ENCODE data around the gene PRC1. TPM values are rescaled to one million over a fixed set of nuclear protein-coding genes. Genes with fewer than 3 reads are reported as not detected.
"Not testable (repeated sequence)": the region's sequence is repeated elsewhere in the genome, so short reads cannot be mapped to it uniquely, and the experiment has no call there.

PRC1 gene
- total RNA-seq, 2 experiments from 2014 or later, result 90.4 to 93.0 TPM

GRCh38 chr15:90945091-90945490, 49.2 kb downstream of the PRC1 start:
- ChIA-PET CTCF (interaction anchor here (0.6 to 0.9 kb wide), 2 partner anchors 9 to 12 kb away, joined by 3 read pairs; partner anchors contain the start of gene RCCD1), POLR2A (interaction anchor here (0.7 kb wide), 1 partner anchor 843 kb away, joined by 4 read pairs; the partner anchor contains the start of gene IDH2)

- POLR2A ChIA-PET, result interaction anchor here (0.6 to 1.1 kb wide), 4 partner anchors 11 to 711 kb away, joined by 3 read pairs; no protein-coding TSS in a partner anchor
- CTCF ChIA-PET, result interaction anchor here (1.0 to 2.0 kb wide), 2 partner anchors 12 to 14 kb away, joined by 4 to 7 read pairs; partner anchors contain the start of gene RCCD1
Measured at GRCh38 chr15:90942354-90943120, 51.8 kb downstream of the PRC1 start.

DNA sequence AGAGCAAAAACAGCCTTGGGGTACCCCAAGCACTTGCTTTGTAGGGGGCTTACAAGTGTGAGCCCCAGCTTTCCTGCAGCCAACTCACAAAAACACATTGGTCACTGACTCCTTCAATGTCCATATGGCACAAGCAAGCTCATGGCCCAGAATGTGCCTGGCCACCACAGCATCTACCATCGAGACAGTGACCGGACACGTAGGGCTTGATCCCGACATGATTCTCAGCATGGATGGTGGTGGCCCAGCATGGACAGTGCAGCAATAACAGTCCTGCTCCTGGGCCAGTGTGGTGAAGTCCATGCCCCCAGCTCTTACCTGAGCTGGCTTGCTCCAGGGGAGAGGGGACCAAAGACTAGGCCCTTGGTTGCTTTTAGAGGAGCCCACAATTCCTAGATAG, 53.3 kb downstream of the PRC1 start:
- ChIA-PET POLR2A (no interaction called here), CTCF (no interaction called here)

- ChIA-PET POLR2A (no interaction called here), CTCF (interaction anchor here (1.3 to 1.4 kb wide), 2 partner anchors 15 to 17 kb away, joined by 3 to 7 read pairs; partner anchors contain the start of gene RCCD1)
Measured at GRCh38 chr15:90939756-90940155, 54.6 kb downstream of the PRC1 start.

- ChIA-PET POLR2A (no interaction called here), CTCF (interaction anchor here (0.8 to 1.4 kb wide), 3 partner anchors 17 to 84 kb away, joined by 3 read pairs; partner anchors contain the start of genes MAN2A2 and VPS33B)
Measured at GRCh38 chr15:90938261-90938660, 56.1 kb downstream of the PRC1 start.

GRCh38 chr15:90936823-90937222, 57.5 kb downstream of the PRC1 start:
- ChIA-PET CTCF (interaction anchor here (3.6 kb wide), 1 partner anchor 20 kb away, joined by 40 read pairs; the partner anchor contains the start of gene RCCD1), POLR2A (no interaction called here)

- POLR2A ChIA-PET, result interaction anchor here (0.6 to 1.9 kb wide), 8 partner anchors 14 to 1896 kb away, joined by 3 to 12 read pairs (median 6); partner anchors contain the start of genes MAN2A2 and RCCD1
- CTCF ChIA-PET, result interaction anchor here (0.6 to 7.7 kb wide), 12 partner anchors 9 to 349 kb away, joined by 3 to 136 read pairs (median 4); partner anchors contain the start of genes MAN2A2 and RCCD1
Measured at GRCh38 chr15:90934949-90935751, 59.2 kb downstream of the PRC1 start, which contains the start of gene UNC45A. UNC45A (plus strand) TSS chr15:90935285; CDS start chr15:90935325, 40 bp downstream.

DNA sequence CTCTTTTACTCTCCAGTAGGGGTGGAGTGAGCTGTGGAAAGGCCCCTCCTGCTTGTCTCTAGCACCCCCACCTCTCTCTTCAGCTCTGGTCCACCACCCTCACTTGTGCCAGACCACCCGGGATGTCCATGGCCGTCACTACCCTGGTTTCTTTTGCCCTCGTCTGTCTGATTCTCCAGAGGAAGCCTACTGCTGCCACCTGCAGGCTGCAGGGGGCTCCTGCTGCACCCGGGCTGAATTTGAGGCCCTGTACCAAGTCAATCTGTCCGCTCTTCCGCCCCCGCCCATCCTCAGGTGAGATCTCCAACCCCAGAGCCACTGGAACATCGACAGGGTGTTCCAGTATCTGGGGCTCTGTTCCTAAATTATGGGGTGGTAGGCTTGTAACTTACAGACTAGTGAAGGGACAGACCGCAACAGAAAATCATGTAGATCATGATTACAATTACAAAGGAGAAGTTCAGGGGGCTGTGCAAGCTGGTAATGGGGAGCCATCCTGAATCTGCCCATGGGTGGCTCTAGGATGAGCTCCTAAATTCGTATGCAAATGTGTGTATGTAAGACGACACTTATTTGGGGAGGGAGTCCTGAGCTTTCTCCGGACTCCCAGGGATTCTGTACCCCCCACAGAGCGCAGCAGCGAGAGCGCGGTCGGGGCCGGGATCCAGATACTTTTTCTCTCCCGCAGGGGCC, 59.9 kb downstream of the PRC1 start:
- CTCF ChIA-PET, result interaction anchor here (0.6 to 7.7 kb wide), 16 partner anchors 9 to 615 kb away, joined by 3 to 136 read pairs (median 4); partner anchors contain the start of genes MAN2A2 and RCCD1
- POLR2A ChIA-PET, result interaction anchor here (1.2 to 1.9 kb wide), 5 partner anchors 15 to 63 kb away, joined by 3 to 12 read pairs (median 5); partner anchors contain the start of genes MAN2A2 and RCCD1

GRCh38 chr15:90933301-90933700, 61.0 kb downstream of the PRC1 start:
- ChIA-PET POLR2A (interaction anchor here (0.7 to 5.5 kb wide), 5 partner anchors 22 to 273 kb away, joined by 3 to 42 read pairs (median 3); partner anchors contain the start of genes MAN2A2 and RCCD1), CTCF (interaction anchor here (0.5 to 7.7 kb wide), 18 partner anchors 11 to 423 kb away, joined by 3 to 136 read pairs (median 5); partner anchors contain the start of genes MAN2A2 and RCCD1)

- POLR2A ChIA-PET, result interaction anchor here (0.7 to 5.5 kb wide), 9 partner anchors 22 to 272 kb away, joined by 3 to 42 read pairs (median 4); partner anchors contain the start of genes BLM, MAN2A2 and RCCD1
- CTCF ChIA-PET, result interaction anchor here (0.5 to 7.7 kb wide), 22 partner anchors 10 to 454 kb away, joined by 3 to 136 read pairs (median 5); partner anchors contain the start of genes BLM, MAN2A2 and RCCD1
Measured at GRCh38 chr15:90932660-90932991, 61.7 kb downstream of the PRC1 start.

- ChIA-PET POLR2A (interaction anchor here (0.7 to 5.5 kb wide), 9 partner anchors 23 to 215 kb away, joined by 3 to 42 read pairs (median 4); partner anchors contain the start of genes BLM, MAN2A2 and RCCD1), CTCF (interaction anchor here (0.5 to 7.7 kb wide), 21 partner anchors 10 to 1042 kb away, joined by 3 to 136 read pairs (median 5); partner anchors contain the start of genes BLM, MAN2A2 and RCCD1)
Measured at GRCh38 chr15:90931828-90932659, 62.3 kb downstream of the PRC1 start, which contains the start of gene HDDC3. HDDC3 (minus strand) TSS chr15:90932549; CDS start chr15:90932540, 9 bp downstream.

- ChIA-PET POLR2A (interaction anchor here (0.5 to 5.5 kb wide), 5 partner anchors 23 to 275 kb away, joined by 3 to 42 read pairs (median 6); partner anchors contain the start of genes MAN2A2 and RCCD1), CTCF (interaction anchor here (0.5 to 7.7 kb wide), 15 partner anchors 9 to 1042 kb away, joined by 3 to 136 read pairs (median 6); partner anchors contain the start of genes BLM, MAN2A2 and RCCD1)
Measured at GRCh38 chr15:90931575-90931827, 62.8 kb downstream of the PRC1 start.

GRCh38 chr15:90930861-90931574, 63.3 kb downstream of the PRC1 start:
- CTCF ChIA-PET, result interaction anchor here (0.5 to 7.7 kb wide), 16 partner anchors 9 to 1041 kb away, joined by 3 to 136 read pairs (median 6); partner anchors contain the start of genes BLM, MAN2A2 and RCCD1
- POLR2A ChIA-PET, result interaction anchor here (0.5 to 5.5 kb wide), 5 partner anchors 24 to 275 kb away, joined by 3 to 42 read pairs (median 4); partner anchors contain the start of genes MAN2A2 and RCCD1

DNA sequence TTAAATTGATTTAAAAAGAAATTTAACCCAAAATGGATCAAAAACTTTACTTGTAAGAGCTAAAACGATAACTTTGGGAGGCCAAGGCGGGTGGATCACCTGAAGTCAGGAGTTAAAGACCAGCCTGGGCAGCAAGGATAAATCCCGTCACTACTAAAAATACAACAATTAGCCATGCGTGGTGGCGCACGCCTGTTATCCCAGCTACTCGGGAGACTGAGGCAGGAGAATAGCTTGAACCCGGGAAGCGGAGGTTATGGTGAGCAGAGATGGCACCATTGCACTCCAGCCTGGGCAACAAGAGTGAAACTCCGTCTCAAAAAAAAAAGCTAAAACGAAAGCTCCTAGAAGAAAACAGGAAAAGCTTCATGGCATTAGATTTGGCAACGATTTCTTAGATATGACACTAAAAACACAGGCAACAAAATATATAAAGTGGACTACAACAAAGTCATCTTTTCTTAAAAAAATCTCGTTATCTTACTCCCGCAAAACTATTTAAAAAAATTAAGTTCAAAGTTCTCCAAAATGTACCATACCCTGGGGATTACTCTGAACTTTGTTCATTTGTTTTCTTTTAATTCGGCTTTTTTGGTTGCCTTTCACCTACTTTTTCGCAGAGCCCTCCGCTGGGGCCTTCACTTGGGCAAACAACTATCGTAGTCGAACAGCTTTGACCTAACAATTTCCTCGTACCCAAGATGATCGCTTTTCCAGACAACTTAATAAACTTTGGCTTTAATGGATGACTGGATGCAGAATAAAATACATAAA, 64.9 kb downstream of the PRC1 start:
- POLR2A ChIA-PET, result interaction anchor here (1.8 to 5.5 kb wide), 2 partner anchors 25 to 26 kb away, joined by 4 to 42 read pairs; partner anchors contain the start of genes MAN2A2 and RCCD1
- CTCF ChIA-PET, result interaction anchor here (1.0 to 7.7 kb wide), 4 partner anchors 11 to 120 kb away, joined by 3 to 136 read pairs (median 3); partner anchors contain the start of gene MAN2A2

GRCh38 chr15:90928106-90928505, 66.2 kb downstream of the PRC1 start:
- CTCF ChIA-PET, result not testable (repeated sequence)
- POLR2A ChIA-PET, result interaction anchor here (5.5 kb wide), 1 partner anchor 25 kb away, joined by 42 read pairs; the partner anchor contains the start of gene MAN2A2

Measured in activated CD8-positive, alpha-beta memory T cell treated with anti-CD3 and anti-CD28 coated beads for 36 hours (primary cell).